H1 (cell line): ENCODE data around the gene NLN.

Source experiments
- EZH2 ChIP-seq: fragments of 200-600 bp; sonication (generic); IDR thresholded peaks from 2 replicates; pipeline ENCODE4 v1.7.1; 2012; ENCODE audit warnings: low read depth, mild to moderate bottlenecking, moderate library complexity, low read length, inconsistent platforms; ENCODE audit not compliant: severe bottlenecking
- FOSL1 ChIP-seq: IDR thresholded peaks from 2 replicates; pipeline ENCODE4 v1.6.1; 2011; ENCODE audit warnings: mild to moderate bottlenecking, low read depth, low read length, moderate library complexity; ENCODE audit not compliant: insufficient read depth
- JUN ChIP-seq: IDR thresholded peaks from 2 replicates; pipeline ENCODE4 v1.6.1; 2011; ENCODE audit warnings: low read depth, mild to moderate bottlenecking, improper control_type of control experiment, low read length
- KDM1A ChIP-seq: fragments of 200-600, 300-600 bp; sonication (generic); IDR thresholded peaks from 2 replicates; pipeline ENCODE4 v1.7.1; 2016; ENCODE audit warnings: mild to moderate bottlenecking, low read length, borderline replicate concordance
- POLR2AphosphoS5 ChIP-seq: IDR thresholded peaks from 2 replicates; pipeline ENCODE4 v1.6.1; 2011; ENCODE audit warnings: low read depth, low read length
- RAD21 ChIP-seq, 2 experiments: IDR thresholded peaks in 1 of 2; conservative IDR thresholded peaks in 1 of 2; 2 replicates each; pipeline ENCODE4 v1.6.1; 2011; ENCODE audit warnings: low read depth in 2 of 2, low read length in 2 of 2, improper control_type of control experiment in 1 of 2, inconsistent platforms in 1 of 2, mild to moderate bottlenecking in 1 of 2, moderate library complexity in 1 of 2
- RFX5 ChIP-seq: IDR thresholded peaks from 2 replicates; pipeline ENCODE4 v1.6.1; 2011; ENCODE audit warnings: low read depth, low read length, improper control_type of control experiment, borderline replicate concordance
- RNF2 ChIP-seq: fragments of 200-900, 300-1000 bp; sonication (generic); IDR thresholded peaks from 2 replicates; pipeline ENCODE4 v1.7.1; 2016; ENCODE audit warnings: borderline replicate concordance, low read depth, mild to moderate bottlenecking, antibody characterized with exemption, low read length; ENCODE audit not compliant: poor library complexity, severe bottlenecking; ENCODE audit errors: missing control alignments
- SP4 ChIP-seq: IDR thresholded peaks from 2 replicates; pipeline ENCODE4 v1.6.1; 2012; ENCODE audit warnings: low read length, inconsistent platforms
- TBP ChIP-seq: IDR thresholded peaks from 2 replicates; pipeline ENCODE4 v1.6.1; 2011; ENCODE audit warnings: low read depth, low read length, improper control_type of control experiment
- TF ChIP-seq, protein P1 (sequence below), 3 experiments: IDR thresholded peaks; 1 replicate in 2 of 3; 2 replicates in 1 of 3; pipeline versions ENCODE4 v1.5.1 to v1.6.1; 2011; ENCODE audit warnings: low read length in 3 of 3, mild to moderate bottlenecking in 3 of 3, inconsistent platforms in 2 of 3, low read depth in 1 of 3, moderate library complexity in 1 of 3; ENCODE audit not compliant: insufficient read depth in 1 of 3; ENCODE audit errors: control extremely low read depth in 1 of 3

DNA sequence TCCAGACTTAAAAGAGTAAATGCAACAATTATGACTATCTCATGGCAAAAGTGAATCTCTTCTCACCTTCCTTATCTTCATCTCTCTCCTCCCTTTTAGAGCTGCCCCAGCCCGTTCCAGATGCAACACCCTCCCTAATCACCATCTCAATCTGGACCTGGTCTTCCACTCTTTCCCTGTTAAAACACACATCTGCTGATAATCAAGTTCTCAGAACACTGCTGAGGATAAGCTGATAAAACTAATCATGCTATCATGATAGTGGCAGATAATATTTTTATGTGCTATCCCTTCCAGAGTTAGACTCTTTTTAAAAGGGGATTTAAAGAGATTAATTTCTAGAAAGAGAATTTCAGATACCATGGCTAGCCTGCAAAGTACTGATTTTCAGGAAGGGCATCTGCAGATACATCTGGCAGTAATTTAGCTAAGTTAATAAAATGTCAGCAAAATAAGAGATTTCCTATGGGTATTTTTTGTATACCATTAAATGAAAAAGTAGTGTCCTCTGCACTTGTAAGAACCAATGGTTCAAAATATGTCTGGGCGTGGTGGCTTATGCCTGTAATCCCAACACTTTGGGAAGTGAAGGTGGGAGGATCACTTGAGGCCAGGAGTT is 17.3 kb upstream of the NLN start:
- no peak for TF ChIP-seq RAD21 (IDR thresholded peaks at IDR 0.05 in 1 of 2, conservative IDR thresholded peaks at IDR 0.05 in 1 of 2; ENCODE audit: low read depth in 2 of 2, low read length in 2 of 2)
- no peak for TF ChIP-seq POLR2AphosphoS5
- TF ChIP-seq JUN = no peak
- TF ChIP-seq RNF2 = no peak
- TF ChIP-seq FOSL1 = no peak
- TF ChIP-seq, protein P1, sequence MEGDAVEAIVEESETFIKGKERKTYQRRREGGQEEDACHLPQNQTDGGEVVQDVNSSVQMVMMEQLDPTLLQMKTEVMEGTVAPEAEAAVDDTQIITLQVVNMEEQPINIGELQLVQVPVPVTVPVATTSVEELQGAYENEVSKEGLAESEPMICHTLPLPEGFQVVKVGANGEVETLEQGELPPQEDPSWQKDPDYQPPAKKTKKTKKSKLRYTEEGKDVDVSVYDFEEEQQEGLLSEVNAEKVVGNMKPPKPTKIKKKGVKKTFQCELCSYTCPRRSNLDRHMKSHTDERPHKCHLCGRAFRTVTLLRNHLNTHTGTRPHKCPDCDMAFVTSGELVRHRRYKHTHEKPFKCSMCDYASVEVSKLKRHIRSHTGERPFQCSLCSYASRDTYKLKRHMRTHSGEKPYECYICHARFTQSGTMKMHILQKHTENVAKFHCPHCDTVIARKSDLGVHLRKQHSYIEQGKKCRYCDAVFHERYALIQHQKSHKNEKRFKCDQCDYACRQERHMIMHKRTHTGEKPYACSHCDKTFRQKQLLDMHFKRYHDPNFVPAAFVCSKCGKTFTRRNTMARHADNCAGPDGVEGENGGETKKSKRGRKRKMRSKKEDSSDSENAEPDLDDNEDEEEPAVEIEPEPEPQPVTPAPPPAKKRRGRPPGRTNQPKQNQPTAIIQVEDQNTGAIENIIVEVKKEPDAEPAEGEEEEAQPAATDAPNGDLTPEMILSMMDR (IDR thresholded peaks at IDR 0.05; ENCODE audit: control extremely low read depth in 1 of 3, insufficient read depth in 1 of 3, low read depth in 1 of 3, low read length in 3 of 3) = no peak
- TF ChIP-seq EZH2 = no peak
- TF ChIP-seq RFX5 = no peak
- no peak for TF ChIP-seq KDM1A
- no peak for TF ChIP-seq SP4
- no peak for TF ChIP-seq TBP
